Natural killer cell (primary cell): ENCODE measurements around the gene KCNA2. TPM values are rescaled to one million over a fixed set of nuclear protein-coding genes. Genes with fewer than 3 reads are reported as not detected.

ENCODE experiments used
- ATAC-seq, 3 donors: fragments of 150-1000 bp in 2 of 3; fragments of 200-7000 bp in 1 of 3; cut with Tn5 transposase; 1 replicate in 1 of 3; 2 replicates in 2 of 3; pipeline ENCODE4 v1.10.0; 2021; ENCODE audit warnings: mild to moderate bottlenecking in 2 of 3, moderate library complexity in 2 of 3
- DNase-seq, 2 donors: peaks; one replicate each; pipeline versions ENCODE4 v3.0.0 to v3.0.0-alpha.2; 2013 to 2021; ENCODE audit warnings: mixed read lengths in 1 of 2
- H3K27ac ChIP-seq: one replicate; pipeline ENCODE4 v1.5.1; 2013; ENCODE audit warnings: mild to moderate bottlenecking, low read length
- H3K27me3 ChIP-seq: one replicate; pipeline ENCODE4 v1.6.1; 2013; ENCODE audit warnings: low read length; ENCODE audit not compliant: control insufficient read depth, insufficient read depth
- H3K36me3 ChIP-seq: one replicate; pipeline ENCODE4 v1.6.1; 2013; ENCODE audit warnings: low read length; ENCODE audit not compliant: control insufficient read depth, insufficient read depth
- H3K4me1 ChIP-seq: one replicate; pipeline ENCODE4 v1.6.1; 2013; ENCODE audit warnings: low read length; ENCODE audit not compliant: control insufficient read depth, insufficient read depth
- H3K4me3 ChIP-seq: one replicate; pipeline ENCODE4 v1.5.1; 2013; ENCODE audit warnings: low read length
- H3K9me3 ChIP-seq: one replicate; pipeline ENCODE4 v1.6.1; 2013; ENCODE audit warnings: low read length; ENCODE audit not compliant: control insufficient read depth, insufficient read depth
- H3K27ac Mint-ChIP-seq, 2 donors: one replicate each; pipeline ENCODE4 v1.8.0; 2022; ENCODE audit warnings: mild to moderate bottlenecking in 2 of 2, mixed read lengths in 2 of 2, moderate library complexity in 1 of 2
- H3K27me3 Mint-ChIP-seq, 2 donors: one replicate each; pipeline ENCODE4 v1.8.0; 2022; ENCODE audit warnings: low read depth in 2 of 2, mixed read lengths in 2 of 2
- H3K36me3 Mint-ChIP-seq: one replicate; pipeline ENCODE4 v1.8.0; 2022; ENCODE audit warnings: mixed read lengths
- H3K4me1 Mint-ChIP-seq, 2 donors: one replicate each; pipeline ENCODE4 v1.8.0; 2022; ENCODE audit warnings: mixed read lengths in 2 of 2
- H3K4me3 Mint-ChIP-seq: one replicate; pipeline ENCODE4 v1.8.0; 2022; ENCODE audit warnings: mild to moderate bottlenecking, moderate library complexity, mixed read lengths
- H3K9me3 Mint-ChIP-seq, 2 donors: one replicate each; pipeline ENCODE4 v1.8.0; 2022; ENCODE audit warnings: mixed read lengths in 2 of 2
- WGBS: methylation state at CpG from one replicate; pipeline ENCODE4 v1.1.7; 2013; ENCODE audit warnings: missing lambda C conversion rate; ENCODE audit not compliant: insufficient coverage; 5-methylcytosine and 5-hydroxymethylcytosine counted together
- intact Hi-C: fragments of 100-400 bp; cut with micrococcal nuclease; formaldehyde crosslinking; loops from one replicate; pipeline ENCODE4 v1.14.2; 2022
- total RNA-seq, 4 donors: library from RNA; stranded (reverse); fragments of 120-200 nt in 1 of 4; gene quantifications; one replicate each; pipeline versions ENCODE4 v1.2.3 to v1.2.4, GENCODE V29; 2013 to 2022
- TF ChIP-seq, protein P1 (sequence below): fragments of 200-600 bp; IDR thresholded peaks from one replicate; pipeline ENCODE4 v1.8.0; 2022; ENCODE audit warnings: antibody characterized with exemption

KCNA2 gene
- total RNA-seq, 3 donors from 2014 or later (not counting 1 experiment from before 2014, with no cell fraction given) = 0.07 to 2.6 (median 0.26) TPM

DNA sequence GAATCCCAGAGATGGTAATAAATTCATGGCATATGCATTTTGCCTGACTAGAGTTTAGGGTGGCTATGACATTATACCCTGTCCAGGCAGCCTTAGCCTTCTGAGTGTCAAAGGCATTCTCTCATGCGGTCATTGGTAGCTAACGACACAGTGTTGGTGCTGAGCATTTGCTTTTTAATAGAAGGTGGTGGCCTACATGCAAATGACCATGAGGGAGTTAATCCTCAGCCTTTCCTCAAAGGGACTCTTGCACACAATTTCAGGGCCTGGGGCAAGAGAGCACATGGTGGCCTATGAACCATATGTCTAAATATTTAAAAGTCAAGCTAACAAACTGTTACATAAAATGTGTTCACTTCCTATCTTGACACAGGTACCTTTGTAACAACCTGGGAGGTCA is 56.3 kb downstream of the KCNA2 start:
- Mint-ChIP-seq H3K27me3 (peaks cover 34 to 35% of the 10 kb centered on the region in 2 donors), H3K36me3 (no peaks in the 10 kb centered on the region), H3K4me1 (peaks cover under 1 to 1% of the 10 kb centered on the region in 2 donors), H3K27ac (no peak overlapping the region), H3K4me3 (no peak overlapping the region), H3K9me3 (no peaks in the 10 kb centered on the region)
- Histone ChIP-seq H3K27ac (no peak overlapping the region), H3K9me3 (no peaks in the 10 kb centered on the region), H3K27me3 (peaks cover 5% of the 10 kb centered on the region), H3K4me1 (no peaks in the 10 kb centered on the region), H3K4me3 (no peak overlapping the region), H3K36me3 (no peaks in the 10 kb centered on the region)
- intact Hi-C loops = no loop called here
- ATAC-seq (no peak), DNase-seq (no peak)
- TF ChIP-seq, protein P1, sequence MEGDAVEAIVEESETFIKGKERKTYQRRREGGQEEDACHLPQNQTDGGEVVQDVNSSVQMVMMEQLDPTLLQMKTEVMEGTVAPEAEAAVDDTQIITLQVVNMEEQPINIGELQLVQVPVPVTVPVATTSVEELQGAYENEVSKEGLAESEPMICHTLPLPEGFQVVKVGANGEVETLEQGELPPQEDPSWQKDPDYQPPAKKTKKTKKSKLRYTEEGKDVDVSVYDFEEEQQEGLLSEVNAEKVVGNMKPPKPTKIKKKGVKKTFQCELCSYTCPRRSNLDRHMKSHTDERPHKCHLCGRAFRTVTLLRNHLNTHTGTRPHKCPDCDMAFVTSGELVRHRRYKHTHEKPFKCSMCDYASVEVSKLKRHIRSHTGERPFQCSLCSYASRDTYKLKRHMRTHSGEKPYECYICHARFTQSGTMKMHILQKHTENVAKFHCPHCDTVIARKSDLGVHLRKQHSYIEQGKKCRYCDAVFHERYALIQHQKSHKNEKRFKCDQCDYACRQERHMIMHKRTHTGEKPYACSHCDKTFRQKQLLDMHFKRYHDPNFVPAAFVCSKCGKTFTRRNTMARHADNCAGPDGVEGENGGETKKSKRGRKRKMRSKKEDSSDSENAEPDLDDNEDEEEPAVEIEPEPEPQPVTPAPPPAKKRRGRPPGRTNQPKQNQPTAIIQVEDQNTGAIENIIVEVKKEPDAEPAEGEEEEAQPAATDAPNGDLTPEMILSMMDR = no peak
- 100% methylated on average over 2 of the region's 2 CpGs for WGBS

DNA sequence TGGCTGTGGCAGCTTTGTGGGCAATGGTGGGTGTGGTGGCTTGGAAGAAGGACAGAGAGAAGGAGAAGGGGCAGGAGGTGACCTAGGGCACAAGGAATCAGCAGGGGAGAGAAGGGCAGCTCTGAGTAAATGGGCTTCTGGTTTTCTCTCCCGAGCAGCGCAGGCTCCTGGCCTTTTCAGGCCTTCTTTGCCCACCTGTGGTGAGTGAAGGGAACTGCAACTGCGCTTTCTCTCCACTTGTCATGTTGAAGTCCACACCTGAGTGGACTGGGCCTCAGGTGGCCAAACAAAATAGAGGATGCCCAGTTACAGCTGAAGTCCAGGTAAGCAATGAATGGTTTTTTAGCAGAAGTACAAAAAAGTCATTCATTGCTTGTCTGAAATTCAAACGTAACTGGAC is 57.8 kb downstream of the KCNA2 start:
- H3K4me3 Mint-ChIP-seq = no peak overlapping the region
- intact Hi-C loops = no loop called here
- TF ChIP-seq, protein P1 = no peak
- no peaks in the 10 kb centered on the region for H3K9me3 ChIP-seq
- no peaks in the 10 kb centered on the region for H3K4me1 ChIP-seq
- H3K36me3 ChIP-seq = no peaks in the 10 kb centered on the region
- 86% methylated on average over 4 of the region's 4 CpGs for WGBS
- H3K4me3 ChIP-seq = no peak overlapping the region
- no peaks in the 10 kb centered on the region for H3K36me3 Mint-ChIP-seq
- no peak overlapping the region for H3K27ac ChIP-seq
- ATAC-seq = no peak
- no peak overlapping the region for H3K27ac Mint-ChIP-seq
- H3K4me1 Mint-ChIP-seq = no peaks in the 10 kb centered on the region
- peaks cover 2% of the 10 kb centered on the region for H3K27me3 ChIP-seq
- peaks cover 26 to 27% of the 10 kb centered on the region in 2 donors for H3K27me3 Mint-ChIP-seq
- no peak for DNase-seq
- H3K9me3 Mint-ChIP-seq = no peaks in the 10 kb centered on the region

GRCh38 chr1:110547017-110547416 is 59.1 kb downstream of the KCNA2 start:
- H3K9me3 Mint-ChIP-seq = no peaks in the 10 kb centered on the region
- no peaks in the 10 kb centered on the region for H3K4me1 Mint-ChIP-seq
- Histone ChIP-seq H3K36me3 (no peaks in the 10 kb centered on the region), H3K4me1 (no peaks in the 10 kb centered on the region), H3K4me3 (no peak overlapping the region), H3K27ac (no peak overlapping the region), H3K9me3 (no peaks in the 10 kb centered on the region), H3K27me3 (peaks cover 2% of the 10 kb centered on the region)
- no peak for ATAC-seq
- 64% methylated on average over 2 of the region's 2 CpGs for WGBS
- intact Hi-C loops = no loop called here
- TF ChIP-seq, protein P1 = no peak
- H3K4me3 Mint-ChIP-seq = no peak overlapping the region
- DNase-seq = no peak
- no peaks in the 10 kb centered on the region for H3K36me3 Mint-ChIP-seq
- H3K27ac Mint-ChIP-seq = no peak overlapping the region
- peaks cover 14 to 18% of the 10 kb centered on the region in 2 donors for H3K27me3 Mint-ChIP-seq

DNA sequence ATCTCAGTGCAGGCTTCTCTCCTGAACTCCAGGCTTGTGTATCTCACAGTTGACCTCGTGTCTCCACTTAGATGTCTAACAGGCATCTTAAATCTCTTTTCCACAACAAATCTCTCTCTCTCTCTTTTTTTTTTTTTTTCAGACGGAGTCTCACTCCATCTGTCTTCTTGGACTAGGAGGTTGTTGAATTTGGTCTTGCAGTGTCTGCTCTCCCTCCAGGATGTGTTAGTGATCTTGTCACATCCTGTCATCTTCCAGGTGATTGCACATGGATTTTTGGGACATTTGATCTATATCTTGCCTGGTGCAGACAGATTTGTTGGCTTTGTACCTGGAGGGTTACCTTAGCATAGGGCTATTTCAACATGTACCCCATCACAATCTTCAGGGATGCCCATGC is 60.7 kb downstream of the KCNA2 start:
- H3K4me3 Mint-ChIP-seq = no peak overlapping the region
- H3K4me1 Mint-ChIP-seq = no peaks in the 10 kb centered on the region
- TF ChIP-seq, protein P1 = no peak
- no peak overlapping the region for H3K4me3 ChIP-seq
- no peaks in the 10 kb centered on the region for H3K9me3 ChIP-seq
- intact Hi-C loops = no loop called here
- no peak for ATAC-seq
- no peaks in the 10 kb centered on the region for H3K36me3 ChIP-seq
- no peak for DNase-seq
- no peak overlapping the region for H3K27ac Mint-ChIP-seq
- no peaks in the 10 kb centered on the region for H3K4me1 ChIP-seq
- no peak overlapping the region for H3K27ac ChIP-seq
- peaks cover 10 to 15% of the 10 kb centered on the region in 2 donors for H3K27me3 Mint-ChIP-seq
- no peaks in the 10 kb centered on the region for H3K9me3 Mint-ChIP-seq
- no peaks in the 10 kb centered on the region for H3K36me3 Mint-ChIP-seq
- no peaks in the 10 kb centered on the region for H3K27me3 ChIP-seq
- 67% methylated on average over 1 of the region's 2 CpGs for WGBS
